ENCODE results near the gene VAC14.

DNA sequence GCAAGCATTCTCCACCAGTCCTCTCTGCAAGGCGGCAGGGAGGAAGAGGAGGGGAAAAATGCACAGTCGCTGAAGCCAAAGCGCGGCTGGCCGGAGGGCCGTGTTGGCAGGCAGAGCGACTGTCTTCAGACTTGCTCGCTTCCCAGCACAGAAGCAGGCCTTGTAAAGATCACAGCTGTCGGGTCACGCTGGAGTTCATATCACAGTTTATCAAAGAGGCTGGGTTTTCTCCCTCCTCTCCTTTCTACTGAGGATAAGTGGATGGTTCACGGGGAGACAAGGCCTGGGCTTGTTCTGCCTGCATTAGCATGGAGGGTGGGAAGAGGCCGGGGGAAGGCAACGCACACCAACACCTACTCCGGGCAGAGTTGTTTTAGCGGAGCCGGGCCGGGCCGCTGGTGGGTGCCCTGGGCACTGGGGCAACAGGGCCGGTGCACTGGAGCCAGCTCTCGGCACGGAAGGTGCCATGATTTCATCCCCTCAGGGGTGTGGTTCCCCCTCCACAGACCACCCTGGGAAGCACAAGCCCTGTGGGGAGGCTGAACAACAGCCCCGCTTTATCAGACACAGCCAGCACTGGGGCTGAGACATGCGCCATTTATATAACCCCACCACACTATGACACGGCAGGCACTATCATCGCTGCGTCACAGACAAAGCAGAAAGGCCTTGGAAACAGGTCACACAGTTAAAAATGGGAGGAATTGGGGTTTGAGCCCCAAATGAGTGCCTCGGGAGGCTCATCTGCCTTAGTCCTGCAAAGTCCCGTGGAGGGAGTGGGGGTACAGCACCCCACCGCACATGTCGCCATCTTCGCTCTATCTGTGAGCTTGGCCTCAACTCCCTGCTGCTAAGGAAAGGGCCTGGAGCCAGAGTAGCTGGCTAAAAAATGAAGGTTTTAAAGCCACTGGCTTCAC lies 74.8 kb downstream of the VAC14 start:
- TF ChIP-seq YY1 (IDR thresholded peaks at IDR 0.05; ENCODE audit: insufficient read depth, insufficient read length) (no peak), ZNF274 (IDR thresholded peaks at IDR 0.05; ENCODE audit: low read depth, low read length) (no peak)
